ENCODE results near the gene DDX11.

Gene DDX11

GRCh38 chr12:31089072-31089471, 15.4 kb downstream of the DDX11 start:
- TF ChIP-seq GATA2 (IDR thresholded peaks at IDR 0.05; ENCODE audit: low read depth, low read length) (no peak), GATA3 (IDR thresholded peaks at IDR 0.05; ENCODE audit: low read depth, low read length) (no peak)

DNA sequence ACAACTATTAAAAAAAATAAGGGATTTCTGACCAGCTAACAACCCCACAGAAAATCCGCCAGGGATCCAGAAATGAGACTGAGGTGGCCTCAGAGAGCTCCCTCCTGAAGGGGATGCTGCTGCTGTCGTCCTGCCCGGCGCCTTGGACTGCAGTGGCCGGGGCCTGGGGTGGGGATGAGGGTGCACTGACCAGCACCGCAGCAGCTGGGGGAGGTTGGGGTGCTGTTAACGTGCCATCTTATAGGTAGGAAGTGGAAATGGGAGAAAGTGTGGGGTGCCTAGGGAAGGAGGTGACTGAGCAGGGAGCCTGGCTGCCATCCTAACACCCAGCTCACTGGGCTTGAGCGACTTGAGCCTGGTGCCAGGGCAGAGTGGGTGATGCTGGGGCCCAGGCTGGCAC, 32.0 kb downstream of the DDX11 start:
- TF ChIP-seq GATA2 (IDR thresholded peaks at IDR 0.05; ENCODE audit: low read depth, low read length): no peak
- no peak for TF ChIP-seq GATA3 (IDR thresholded peaks at IDR 0.05; ENCODE audit: low read depth, low read length)

DNA sequence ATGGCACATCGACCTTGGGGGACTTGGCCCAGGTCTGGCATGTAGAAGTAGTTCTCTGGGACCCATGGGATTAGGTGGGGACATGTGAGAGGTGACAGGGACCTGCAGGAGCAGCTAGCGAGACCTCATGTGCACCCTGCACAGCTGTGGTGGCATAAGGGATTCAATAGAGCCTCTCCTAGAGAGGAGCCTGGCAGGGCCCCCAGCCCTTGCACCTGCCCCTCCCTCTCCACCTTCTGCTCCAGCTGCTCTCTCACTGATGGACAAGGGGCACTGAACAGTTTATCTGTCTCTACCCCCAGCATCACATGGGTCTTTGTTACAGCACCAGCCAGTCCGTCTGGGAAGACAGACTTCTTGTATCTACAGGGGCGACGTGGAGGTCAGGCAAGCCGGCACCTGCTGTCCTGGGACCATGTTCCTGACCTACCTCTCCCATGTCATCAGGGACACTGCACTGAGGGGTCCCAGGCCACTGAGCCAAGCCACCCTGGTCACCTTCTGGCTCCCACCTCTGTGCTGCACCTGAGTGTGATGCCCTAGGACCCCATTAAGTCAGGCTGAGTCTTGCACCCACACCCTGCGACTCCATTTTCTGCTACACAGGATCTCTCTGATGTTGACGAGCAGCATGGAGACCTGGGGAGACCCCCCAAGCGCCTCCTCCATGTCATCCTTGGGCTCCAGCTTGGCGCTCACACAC, 32.6 kb downstream of the DDX11 start:
- no peak for TF ChIP-seq GATA2 (IDR thresholded peaks at IDR 0.05; ENCODE audit: low read depth, low read length)
- no peak for TF ChIP-seq GATA3 (IDR thresholded peaks at IDR 0.05; ENCODE audit: low read depth, low read length)

GRCh38 chr12:31117203-31118011, 43.7 kb downstream of the DDX11 start:
- no peak for TF ChIP-seq GATA2 (IDR thresholded peaks at IDR 0.05; ENCODE audit: low read depth, low read length)
- no peak for TF ChIP-seq GATA3 (IDR thresholded peaks at IDR 0.05; ENCODE audit: low read depth, low read length)

GRCh38 chr12:31118347-31119191, 44.9 kb downstream of the DDX11 start:
- TF ChIP-seq GATA2 (IDR thresholded peaks at IDR 0.05; ENCODE audit: low read depth, low read length) (no peak), GATA3 (IDR thresholded peaks at IDR 0.05; ENCODE audit: low read depth, low read length) (no peak)

DNA sequence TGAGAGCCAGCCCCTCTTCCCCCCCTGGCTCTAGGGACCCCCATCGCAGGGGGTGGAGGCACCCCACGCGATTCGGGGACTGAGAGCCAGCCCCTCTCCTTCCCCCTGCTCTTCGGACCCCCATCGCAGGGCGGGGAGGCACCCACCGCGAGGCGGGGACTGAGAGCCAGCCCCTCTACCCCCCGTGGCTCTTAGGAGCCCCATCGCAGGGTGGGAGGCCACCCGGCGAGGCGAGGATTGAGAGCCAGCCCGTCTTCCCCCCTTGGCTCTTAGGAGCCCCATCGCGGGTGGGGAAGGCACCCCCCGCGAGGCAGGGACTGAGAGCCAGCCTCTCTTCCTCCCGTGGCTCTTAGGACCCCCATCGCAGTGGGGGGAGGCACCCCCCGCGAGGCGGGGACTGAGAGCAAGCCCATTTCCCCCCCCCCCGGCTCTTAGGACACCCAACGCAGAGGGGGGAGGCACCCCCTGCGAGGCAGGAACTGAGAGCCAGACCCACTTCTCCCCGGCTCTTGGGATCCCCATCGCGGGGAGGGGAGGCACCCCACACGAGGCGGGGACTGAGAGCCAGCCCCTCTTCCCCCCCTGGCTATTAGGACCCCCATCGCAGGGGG, 45.6 kb downstream of the DDX11 start:
- TF ChIP-seq GATA3 (IDR thresholded peaks at IDR 0.05; ENCODE audit: low read depth, low read length) (no peak), GATA2 (IDR thresholded peaks at IDR 0.05; ENCODE audit: low read depth, low read length) (no peak)

DNA sequence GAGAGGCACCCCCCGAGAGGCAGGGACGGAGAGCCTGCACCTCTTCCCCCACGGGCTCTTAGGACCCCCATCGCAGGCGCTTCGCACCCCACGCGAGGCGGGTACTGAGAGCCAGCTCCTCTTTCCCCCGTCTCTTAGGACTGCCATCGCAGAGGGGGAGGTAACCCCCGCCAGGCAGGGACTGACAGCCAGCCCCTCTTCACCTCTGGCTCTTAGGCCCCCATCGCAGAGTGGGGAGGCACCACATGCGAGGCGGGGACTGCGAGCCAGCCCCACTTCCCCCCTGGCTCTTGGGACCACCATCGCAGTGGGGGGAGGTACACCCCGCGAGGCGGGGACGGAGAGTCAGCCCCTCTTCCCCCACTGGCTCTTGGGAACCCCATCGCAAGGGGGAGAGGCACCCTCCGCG, 46.1 kb downstream of the DDX11 start:
- TF ChIP-seq GATA3 (IDR thresholded peaks at IDR 0.05; ENCODE audit: low read depth, low read length): no peak
- TF ChIP-seq GATA2 (IDR thresholded peaks at IDR 0.05; ENCODE audit: low read depth, low read length): no peak

DNA sequence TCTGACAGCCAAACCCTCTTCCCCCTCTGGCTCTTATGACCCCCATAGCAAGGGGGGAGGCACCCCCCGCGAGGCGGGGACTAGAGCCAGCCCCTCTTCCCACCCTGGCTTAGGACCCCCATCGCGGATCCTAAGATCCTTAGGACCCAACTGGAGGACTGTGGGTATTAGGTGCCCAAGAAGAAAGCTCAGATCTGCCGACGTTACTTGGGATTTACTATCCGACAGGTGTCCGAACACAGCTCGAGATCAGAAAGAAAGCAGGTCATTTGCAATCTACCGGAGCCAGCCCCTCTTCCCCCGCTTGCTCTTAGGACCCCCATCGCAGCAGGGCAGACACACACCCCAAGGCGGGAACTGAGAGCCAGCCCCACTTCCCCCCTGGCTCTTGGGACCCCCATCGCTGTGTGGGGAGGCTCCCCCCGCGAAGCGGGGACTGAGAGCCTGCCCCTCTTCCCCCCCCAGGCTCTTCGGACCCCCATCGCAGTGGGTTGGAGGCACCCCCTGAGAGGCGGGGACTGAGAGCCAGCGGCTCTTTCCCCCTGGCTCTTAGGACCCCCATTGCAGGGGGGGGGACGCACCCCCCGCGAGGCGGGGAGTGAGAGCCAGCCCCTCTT, 46.8 kb downstream of the DDX11 start:
- TF ChIP-seq GATA3 (IDR thresholded peaks at IDR 0.05; ENCODE audit: low read depth, low read length) (no peak), GATA2 (IDR thresholded peaks at IDR 0.05; ENCODE audit: low read depth, low read length) (no peak)

GRCh38 chr12:31122481-31122880, 48.8 kb downstream of the DDX11 start:
- no peak for TF ChIP-seq GATA2 (IDR thresholded peaks at IDR 0.05; ENCODE audit: low read depth, low read length)
- TF ChIP-seq GATA3 (IDR thresholded peaks at IDR 0.05; ENCODE audit: low read depth, low read length): no peak
